Uterus (tissue), 2 donors: ENCODE results near the gene PTX4.

Experiments used
- POLR2A ChIP-seq, 2 donors: fragments of 450-650 bp; IDR thresholded peaks; one replicate each; pipeline ENCODE4 v1.6.1; 2016; ENCODE audit warnings: antibody characterized with exemption in 2 of 2, mild to moderate bottlenecking in 1 of 2, moderate library complexity in 1 of 2
- TF ChIP-seq, protein P1 (sequence below), 4 experiments: fragments of 200-600 bp in 2 of 4; fragments of 450-650 bp in 2 of 4; sonication (generic) in 2 of 4; IDR thresholded peaks; one replicate each; pipeline ENCODE4 v1.5.1; 2016 to 2019; ENCODE audit warnings: antibody characterized with exemption in 4 of 4, mild to moderate bottlenecking in 2 of 4, moderate library complexity in 1 of 4

DNA sequence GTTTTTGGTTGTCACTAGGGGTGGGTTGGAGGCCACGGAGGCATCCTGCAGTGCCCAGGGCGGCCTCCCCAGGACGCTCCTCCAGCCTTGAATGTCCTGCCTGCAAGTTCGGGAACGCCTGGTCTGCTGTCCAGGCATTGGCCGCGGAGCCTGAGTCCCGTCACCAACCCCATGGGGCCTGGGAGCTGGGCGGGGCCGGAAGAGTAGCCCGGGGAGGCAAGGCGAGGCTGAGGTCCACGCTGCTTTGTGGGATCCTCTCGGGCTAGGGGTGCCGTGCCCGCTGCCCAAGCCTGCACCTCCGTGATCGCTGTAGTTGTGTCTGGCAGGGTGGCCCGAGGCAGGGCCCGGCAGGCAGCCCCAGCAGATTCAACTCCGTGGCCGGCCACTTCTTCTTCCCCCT is 17.2 kb upstream of the PTX4 start:
- TF ChIP-seq POLR2A (IDR thresholded peaks at IDR 0.05) = no peak
- TF ChIP-seq, protein P1, sequence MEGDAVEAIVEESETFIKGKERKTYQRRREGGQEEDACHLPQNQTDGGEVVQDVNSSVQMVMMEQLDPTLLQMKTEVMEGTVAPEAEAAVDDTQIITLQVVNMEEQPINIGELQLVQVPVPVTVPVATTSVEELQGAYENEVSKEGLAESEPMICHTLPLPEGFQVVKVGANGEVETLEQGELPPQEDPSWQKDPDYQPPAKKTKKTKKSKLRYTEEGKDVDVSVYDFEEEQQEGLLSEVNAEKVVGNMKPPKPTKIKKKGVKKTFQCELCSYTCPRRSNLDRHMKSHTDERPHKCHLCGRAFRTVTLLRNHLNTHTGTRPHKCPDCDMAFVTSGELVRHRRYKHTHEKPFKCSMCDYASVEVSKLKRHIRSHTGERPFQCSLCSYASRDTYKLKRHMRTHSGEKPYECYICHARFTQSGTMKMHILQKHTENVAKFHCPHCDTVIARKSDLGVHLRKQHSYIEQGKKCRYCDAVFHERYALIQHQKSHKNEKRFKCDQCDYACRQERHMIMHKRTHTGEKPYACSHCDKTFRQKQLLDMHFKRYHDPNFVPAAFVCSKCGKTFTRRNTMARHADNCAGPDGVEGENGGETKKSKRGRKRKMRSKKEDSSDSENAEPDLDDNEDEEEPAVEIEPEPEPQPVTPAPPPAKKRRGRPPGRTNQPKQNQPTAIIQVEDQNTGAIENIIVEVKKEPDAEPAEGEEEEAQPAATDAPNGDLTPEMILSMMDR (IDR thresholded peaks at IDR 0.05) = no peak
